HepG2 (cell line): ENCODE measurements around the gene PLK5. TPM values are rescaled to one million over a fixed set of nuclear protein-coding genes. Genes with fewer than 3 reads are reported as not detected.

Source experiments
- ESRRA ChIP-seq: sonication (generic); formaldehyde crosslinking; IDR thresholded peaks from 2 replicates; pipeline ENCODE4 v1.5.1; 2020; ENCODE audit warnings: mild to moderate bottlenecking, low read depth, missing genetic modification reagents
- IRX3 ChIP-seq: sonication (generic); formaldehyde crosslinking; IDR thresholded peaks from 2 replicates; pipeline ENCODE4 v1.8.1; 2023; ENCODE audit warnings: mild to moderate bottlenecking, low read depth, missing genetic modification reagents, borderline replicate concordance
- RBAK ChIP-seq: sonication (generic); formaldehyde crosslinking; IDR thresholded peaks from 2 replicates; pipeline ENCODE4 v1.5.1; 2020; ENCODE audit warnings: mild to moderate bottlenecking, missing genetic modification reagents
- RBM22 ChIP-seq: fragments of 200-400 bp; formaldehyde crosslinking; optimal IDR thresholded peaks from 2 replicates; pipeline ENCODE3; 2017; ENCODE audit warnings: mild to moderate bottlenecking, low read length, moderate library complexity
- THAP11 ChIP-seq: IDR thresholded peaks from 2 replicates; pipeline ENCODE4 v1.6.1; 2016; ENCODE audit warnings: missing biosample characterization, missing genetic modification reagents
- U2AF1 ChIP-seq: fragments of 200-400 bp; formaldehyde crosslinking; optimal IDR thresholded peaks from 2 replicates; pipeline ENCODE3; 2017; ENCODE audit warnings: mild to moderate bottlenecking, low read depth, low read length
- ZKSCAN5 ChIP-seq: sonication (generic); formaldehyde crosslinking; IDR thresholded peaks from 2 replicates; pipeline ENCODE4 v1.5.1; 2020; ENCODE audit warnings: mild to moderate bottlenecking, missing genetic modification reagents
- ZMYM2 ChIP-seq: sonication (generic); formaldehyde crosslinking; IDR thresholded peaks from 2 replicates; pipeline ENCODE4 v1.8.0; 2022; ENCODE audit warnings: mild to moderate bottlenecking, missing genetic modification reagents
- ZNF230 ChIP-seq: sonication (generic); formaldehyde crosslinking; IDR thresholded peaks from 2 replicates; pipeline ENCODE4 v1.4.0; 2020; ENCODE audit warnings: mild to moderate bottlenecking, missing genetic modification reagents
- ZNF839 ChIP-seq: sonication (generic); formaldehyde crosslinking; IDR thresholded peaks from 2 replicates; pipeline ENCODE4 v1.4.0; 2020; ENCODE audit warnings: missing genetic modification reagents, mild to moderate bottlenecking, borderline replicate concordance
- ZNF850 ChIP-seq: sonication (generic); formaldehyde crosslinking; conservative IDR thresholded peaks from 2 replicates; pipeline ENCODE4 v1.9.0; 2021; ENCODE audit warnings: mild to moderate bottlenecking, missing genetic modification reagents
- polyA plus RNA-seq, 8 experiments: library from polyadenylated mRNA; depleted of rRNA in 3 of 8; stranded (reverse) in 7 of 8; unstranded in 1 of 8; fragments of >200 nt; fragmentation: Illumina TruSeq in 4 of 8; extraction: Trizol in 4 of 8; gene quantifications; 2 replicates each; pipeline versions ENCODE4 v1.2.1 to v1.2.3, GENCODE V29; 2011 to 2016; ENCODE audit warnings: low read depth in 4 of 8, missing spikeins in 1 of 8, mixed read lengths in 1 of 8; ENCODE audit not compliant: insufficient read depth in 1 of 8
- total RNA-seq, 5 experiments: library from RNA; depleted of rRNA; stranded (reverse); fragments of >200 nt; fragmentation: Illumina TruSeq; extraction: Trizol; gene quantifications; 2 replicates each; pipeline ENCODE4 v1.2.3, GENCODE V29; 2016; ENCODE audit warnings: low read depth in 1 of 5
- TF ChIP-seq, protein P1 (sequence below): sonication (generic); formaldehyde crosslinking; IDR thresholded peaks from 2 replicates; pipeline ENCODE4 v1.5.0; 2020; ENCODE audit warnings: mild to moderate bottlenecking, missing genetic modification reagents
- TF ChIP-seq, protein P2 (sequence below): sonication (generic); formaldehyde crosslinking; IDR thresholded peaks from 2 replicates; pipeline ENCODE4 v1.4.0; 2020; ENCODE audit warnings: missing genetic modification reagents, mild to moderate bottlenecking, borderline replicate concordance
- TF ChIP-seq, protein P3 (sequence below): sonication (generic); formaldehyde crosslinking; IDR thresholded peaks from 2 replicates; pipeline ENCODE4 v1.5.0; 2020; ENCODE audit warnings: mild to moderate bottlenecking, missing genetic modification reagents, borderline replicate concordance
- TF ChIP-seq, protein P4 (sequence below): sonication (generic); formaldehyde crosslinking; IDR thresholded peaks from 2 replicates; pipeline ENCODE4 v1.4.0; 2020; ENCODE audit warnings: mild to moderate bottlenecking, missing genetic modification reagents

Gene PLK5
- total and polyA plus RNA-seq, 2 of the 13 experiments (the other 11 are each of a cell fraction or from before 2014, with no cell fraction given): not detected

DNA sequence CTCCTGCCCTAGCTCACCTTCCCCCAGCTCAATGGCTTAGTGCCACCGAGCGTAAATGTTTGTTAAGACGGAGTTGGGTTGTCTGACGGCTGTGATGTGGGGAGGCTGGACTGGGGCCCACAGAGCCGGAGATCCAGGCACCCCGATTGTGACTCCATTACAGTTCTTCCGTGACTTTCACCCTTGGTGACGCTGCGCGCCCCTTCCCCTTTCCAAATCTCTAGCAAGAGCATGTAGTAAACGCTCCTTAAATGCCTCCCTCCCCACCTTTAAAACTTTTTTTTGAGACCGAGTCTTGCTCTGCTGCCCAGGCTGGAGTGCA lies 32.1 kb upstream of the PLK5 start (continued):
- TF ChIP-seq, protein P1, sequence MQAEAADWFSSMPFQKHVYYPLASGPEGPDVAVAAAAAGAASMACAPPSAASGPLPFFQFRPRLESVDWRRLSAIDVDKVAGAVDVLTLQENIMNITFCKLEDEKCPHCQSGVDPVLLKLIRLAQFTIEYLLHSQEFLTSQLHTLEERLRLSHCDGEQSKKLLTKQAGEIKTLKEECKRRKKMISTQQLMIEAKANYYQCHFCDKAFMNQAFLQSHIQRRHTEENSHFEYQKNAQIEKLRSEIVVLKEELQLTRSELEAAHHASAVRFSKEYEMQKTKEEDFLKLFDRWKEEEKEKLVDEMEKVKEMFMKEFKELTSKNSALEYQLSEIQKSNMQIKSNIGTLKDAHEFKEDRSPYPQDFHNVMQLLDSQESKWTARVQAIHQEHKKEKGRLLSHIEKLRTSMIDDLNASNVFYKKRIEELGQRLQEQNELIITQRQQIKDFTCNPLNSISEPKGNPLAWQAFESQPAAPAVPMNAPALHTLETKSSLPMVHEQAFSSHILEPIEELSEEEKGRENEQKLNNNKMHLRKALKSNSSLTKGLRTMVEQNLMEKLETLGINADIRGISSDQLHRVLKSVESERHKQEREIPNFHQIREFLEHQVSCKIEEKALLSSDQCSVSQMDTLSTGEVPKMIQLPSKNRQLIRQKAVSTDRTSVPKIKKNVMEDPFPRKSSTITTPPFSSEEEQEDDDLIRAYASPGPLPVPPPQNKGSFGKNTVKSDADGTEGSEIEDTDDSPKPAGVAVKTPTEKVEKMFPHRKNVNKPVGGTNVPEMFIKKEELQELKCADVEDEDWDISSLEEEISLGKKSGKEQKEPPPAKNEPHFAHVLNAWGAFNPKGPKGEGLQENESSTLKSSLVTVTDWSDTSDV (CRISPR knock-in tag): no peak
- TF ChIP-seq, protein P2, sequence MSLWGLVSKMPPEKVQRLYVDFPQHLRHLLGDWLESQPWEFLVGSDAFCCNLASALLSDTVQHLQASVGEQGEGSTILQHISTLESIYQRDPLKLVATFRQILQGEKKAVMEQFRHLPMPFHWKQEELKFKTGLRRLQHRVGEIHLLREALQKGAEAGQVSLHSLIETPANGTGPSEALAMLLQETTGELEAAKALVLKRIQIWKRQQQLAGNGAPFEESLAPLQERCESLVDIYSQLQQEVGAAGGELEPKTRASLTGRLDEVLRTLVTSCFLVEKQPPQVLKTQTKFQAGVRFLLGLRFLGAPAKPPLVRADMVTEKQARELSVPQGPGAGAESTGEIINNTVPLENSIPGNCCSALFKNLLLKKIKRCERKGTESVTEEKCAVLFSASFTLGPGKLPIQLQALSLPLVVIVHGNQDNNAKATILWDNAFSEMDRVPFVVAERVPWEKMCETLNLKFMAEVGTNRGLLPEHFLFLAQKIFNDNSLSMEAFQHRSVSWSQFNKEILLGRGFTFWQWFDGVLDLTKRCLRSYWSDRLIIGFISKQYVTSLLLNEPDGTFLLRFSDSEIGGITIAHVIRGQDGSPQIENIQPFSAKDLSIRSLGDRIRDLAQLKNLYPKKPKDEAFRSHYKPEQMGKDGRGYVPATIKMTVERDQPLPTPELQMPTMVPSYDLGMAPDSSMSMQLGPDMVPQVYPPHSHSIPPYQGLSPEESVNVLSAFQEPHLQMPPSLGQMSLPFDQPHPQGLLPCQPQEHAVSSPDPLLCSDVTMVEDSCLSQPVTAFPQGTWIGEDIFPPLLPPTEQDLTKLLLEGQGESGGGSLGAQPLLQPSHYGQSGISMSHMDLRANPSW (CRISPR knock-in tag): no peak
- TF ChIP-seq RBM22 (peak; percentile 19), IRX3 (CRISPR knock-in tag) (no peak), ZNF839 (CRISPR knock-in tag) (no peak), ESRRA (0 out of 2 replicates have a peak, but pooled peaks have one; percentile 5), ZKSCAN5 (CRISPR knock-in tag) (no peak), U2AF1 (no peak), ZMYM2 (0 out of 2 replicates have a peak, but pooled peaks have one; percentile 1), RBAK (CRISPR knock-in tag) (no peak), ZNF230 (no peak), THAP11 (no peak), ZNF850 (CRISPR knock-in tag) (peak; percentile 22; the same call in 1 of the 2 replicates)
- TF ChIP-seq, protein P3, sequence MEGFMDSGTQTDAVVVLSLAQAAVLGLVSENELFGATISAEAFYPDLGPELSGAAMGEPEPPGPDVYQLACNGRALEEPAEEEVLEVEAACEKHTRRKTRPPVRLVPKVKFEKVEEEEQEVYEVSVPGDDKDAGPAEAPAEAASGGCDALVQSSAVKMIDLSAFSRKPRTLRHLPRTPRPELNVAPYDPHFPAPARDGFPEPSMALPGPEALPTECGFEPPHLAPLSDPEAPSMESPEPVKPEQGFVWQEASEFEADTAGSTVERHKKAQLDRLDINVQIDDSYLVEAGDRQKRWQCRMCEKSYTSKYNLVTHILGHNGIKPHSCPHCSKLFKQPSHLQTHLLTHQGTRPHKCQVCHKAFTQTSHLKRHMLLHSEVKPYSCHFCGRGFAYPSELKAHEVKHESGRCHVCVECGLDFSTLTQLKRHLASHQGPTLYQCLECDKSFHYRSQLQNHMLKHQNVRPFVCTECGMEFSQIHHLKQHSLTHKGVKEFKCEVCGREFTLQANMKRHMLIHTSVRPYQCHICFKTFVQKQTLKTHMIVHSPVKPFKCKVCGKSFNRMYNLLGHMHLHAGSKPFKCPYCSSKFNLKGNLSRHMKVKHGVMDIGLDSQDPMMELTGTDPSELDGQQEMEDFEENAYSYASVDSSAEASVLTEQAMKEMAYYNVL (CRISPR knock-in tag): no peak
- TF ChIP-seq, protein P4, sequence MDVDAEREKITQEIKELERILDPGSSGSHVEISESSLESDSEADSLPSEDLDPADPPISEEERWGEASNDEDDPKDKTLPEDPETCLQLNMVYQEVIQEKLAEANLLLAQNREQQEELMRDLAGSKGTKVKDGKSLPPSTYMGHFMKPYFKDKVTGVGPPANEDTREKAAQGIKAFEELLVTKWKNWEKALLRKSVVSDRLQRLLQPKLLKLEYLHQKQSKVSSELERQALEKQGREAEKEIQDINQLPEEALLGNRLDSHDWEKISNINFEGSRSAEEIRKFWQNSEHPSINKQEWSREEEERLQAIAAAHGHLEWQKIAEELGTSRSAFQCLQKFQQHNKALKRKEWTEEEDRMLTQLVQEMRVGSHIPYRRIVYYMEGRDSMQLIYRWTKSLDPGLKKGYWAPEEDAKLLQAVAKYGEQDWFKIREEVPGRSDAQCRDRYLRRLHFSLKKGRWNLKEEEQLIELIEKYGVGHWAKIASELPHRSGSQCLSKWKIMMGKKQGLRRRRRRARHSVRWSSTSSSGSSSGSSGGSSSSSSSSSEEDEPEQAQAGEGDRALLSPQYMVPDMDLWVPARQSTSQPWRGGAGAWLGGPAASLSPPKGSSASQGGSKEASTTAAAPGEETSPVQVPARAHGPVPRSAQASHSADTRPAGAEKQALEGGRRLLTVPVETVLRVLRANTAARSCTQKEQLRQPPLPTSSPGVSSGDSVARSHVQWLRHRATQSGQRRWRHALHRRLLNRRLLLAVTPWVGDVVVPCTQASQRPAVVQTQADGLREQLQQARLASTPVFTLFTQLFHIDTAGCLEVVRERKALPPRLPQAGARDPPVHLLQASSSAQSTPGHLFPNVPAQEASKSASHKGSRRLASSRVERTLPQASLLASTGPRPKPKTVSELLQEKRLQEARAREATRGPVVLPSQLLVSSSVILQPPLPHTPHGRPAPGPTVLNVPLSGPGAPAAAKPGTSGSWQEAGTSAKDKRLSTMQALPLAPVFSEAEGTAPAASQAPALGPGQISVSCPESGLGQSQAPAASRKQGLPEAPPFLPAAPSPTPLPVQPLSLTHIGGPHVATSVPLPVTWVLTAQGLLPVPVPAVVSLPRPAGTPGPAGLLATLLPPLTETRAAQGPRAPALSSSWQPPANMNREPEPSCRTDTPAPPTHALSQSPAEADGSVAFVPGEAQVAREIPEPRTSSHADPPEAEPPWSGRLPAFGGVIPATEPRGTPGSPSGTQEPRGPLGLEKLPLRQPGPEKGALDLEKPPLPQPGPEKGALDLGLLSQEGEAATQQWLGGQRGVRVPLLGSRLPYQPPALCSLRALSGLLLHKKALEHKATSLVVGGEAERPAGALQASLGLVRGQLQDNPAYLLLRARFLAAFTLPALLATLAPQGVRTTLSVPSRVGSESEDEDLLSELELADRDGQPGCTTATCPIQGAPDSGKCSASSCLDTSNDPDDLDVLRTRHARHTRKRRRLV (CRISPR knock-in tag): 0 out of 2 replicates have a peak, but pooled peaks have one; percentile 14
